H9 (cell line): ENCODE results near the gene OBI1. TPM values are rescaled to one million over a fixed set of nuclear protein-coding genes. Genes with fewer than 3 reads are reported as not detected.

Experiments used
- DNase-seq: peaks from one replicate; pipeline ENCODE4 v3.0.0-alpha.2; 2017
- H2AFZ ChIP-seq: one replicate; pipeline ENCODE4 v1.6.1; 2013; ENCODE audit warnings: mild to moderate bottlenecking, low read length, control low read depth, moderate library complexity
- H2AK5ac ChIP-seq: 2 replicates; pipeline ENCODE4 v1.6.1; 2013; ENCODE audit warnings: low read length, control low read depth, mixed read lengths; ENCODE audit not compliant: insufficient read length
- H2BK120ac ChIP-seq: one replicate; pipeline ENCODE4 v1.6.1; 2013; ENCODE audit warnings: low read depth, mild to moderate bottlenecking, low read length, control low read depth, inconsistent platforms; ENCODE audit not compliant: poor library complexity, severe bottlenecking
- H2BK12ac ChIP-seq: 2 replicates; pipeline ENCODE4 v1.6.1; 2013; ENCODE audit warnings: low read length, control low read depth, mixed read lengths, low read depth; ENCODE audit not compliant: insufficient read length
- H2BK15ac ChIP-seq: 2 replicates; pipeline ENCODE4 v1.6.1; 2013; ENCODE audit warnings: low read depth, low read length, control low read depth
- H2BK20ac ChIP-seq: one replicate; pipeline ENCODE4 v1.6.1; 2013; ENCODE audit warnings: low read depth, mild to moderate bottlenecking, low read length, control low read depth, inconsistent platforms; ENCODE audit not compliant: poor library complexity, severe bottlenecking
- H2BK5ac ChIP-seq: 2 replicates; pipeline ENCODE4 v1.6.1; 2013; ENCODE audit warnings: low read length, control low read depth, mixed read lengths; ENCODE audit not compliant: insufficient read length
- H3K14ac ChIP-seq: 2 replicates; pipeline ENCODE4 v1.6.1; 2013; ENCODE audit warnings: low read length, control low read depth; ENCODE audit not compliant: insufficient read depth
- H3K18ac ChIP-seq: 2 replicates; pipeline ENCODE4 v1.6.1; 2013; ENCODE audit warnings: low read depth, mild to moderate bottlenecking, mixed read lengths, low read length, control low read depth; ENCODE audit not compliant: insufficient read length
- H3K23ac ChIP-seq: 2 replicates; pipeline ENCODE4 v1.6.1; 2013; ENCODE audit warnings: low read length, control low read depth, mixed read lengths, low read depth; ENCODE audit not compliant: insufficient read length
- H3K23me2 ChIP-seq: 2 replicates; pipeline ENCODE4 v1.6.1; 2013; ENCODE audit warnings: low read depth, mild to moderate bottlenecking, mixed read lengths, low read length, control low read depth; ENCODE audit not compliant: insufficient read length, poor library complexity, severe bottlenecking
- H3K27ac ChIP-seq: 2 replicates; pipeline ENCODE4 v1.5.1; 2013; ENCODE audit warnings: low read length, control low read depth, mixed read lengths, low read depth; ENCODE audit not compliant: insufficient read length
- H3K27me3 ChIP-seq: 2 replicates; pipeline ENCODE4 v1.6.1; 2013; ENCODE audit warnings: low read length, control low read depth, inconsistent platforms; ENCODE audit not compliant: insufficient read depth
- H3K4ac ChIP-seq: 2 replicates; pipeline ENCODE4 v1.6.1; 2013; ENCODE audit warnings: low read depth, mild to moderate bottlenecking, control low read depth, inconsistent platforms, low read length, moderate library complexity
- H3K4me1 ChIP-seq: 2 replicates; pipeline ENCODE4 v1.6.1; 2013; ENCODE audit warnings: low read length, control low read depth, inconsistent platforms; ENCODE audit not compliant: insufficient read depth
- H3K4me2 ChIP-seq: 2 replicates; pipeline ENCODE4 v1.6.1; 2013; ENCODE audit warnings: low read length, control low read depth, mixed read lengths; ENCODE audit not compliant: insufficient read length, insufficient read depth
- H3K56ac ChIP-seq: 2 replicates; pipeline ENCODE4 v1.6.1; 2013; ENCODE audit warnings: low read depth, mild to moderate bottlenecking, mixed read lengths, low read length, control low read depth; ENCODE audit not compliant: insufficient read length
- H3K79me1 ChIP-seq: 2 replicates; pipeline ENCODE4 v1.6.1; 2013; ENCODE audit warnings: low read depth, mild to moderate bottlenecking, moderate library complexity, low read length, control low read depth, inconsistent platforms; ENCODE audit not compliant: insufficient read depth, poor library complexity, severe bottlenecking
- H3K79me2 ChIP-seq: 2 replicates; pipeline ENCODE4 v1.6.1; 2013; ENCODE audit warnings: low read length, control low read depth, inconsistent platforms; ENCODE audit not compliant: insufficient read depth
- H3K9ac ChIP-seq: 2 replicates; pipeline ENCODE4 v1.6.1; 2013; ENCODE audit warnings: low read length, control low read depth, mixed read lengths; ENCODE audit not compliant: insufficient read length; ENCODE audit errors: extremely low read depth
- H3K9me3 ChIP-seq: one replicate; pipeline ENCODE4 v1.6.1; 2013; ENCODE audit warnings: low read depth, low read length, inconsistent platforms; ENCODE audit not compliant: control insufficient read depth
- H3T11ph ChIP-seq: one replicate; pipeline ENCODE4 v1.6.1; 2013; ENCODE audit warnings: mild to moderate bottlenecking, low read length, control low read depth, inconsistent platforms
- H4K20me1 ChIP-seq: one replicate; pipeline ENCODE4 v1.6.1; 2013; ENCODE audit not compliant: control insufficient read depth, insufficient read length, insufficient read depth
- H4K5ac ChIP-seq: 2 replicates; pipeline ENCODE4 v1.6.1; 2013; ENCODE audit warnings: low read depth, mild to moderate bottlenecking, mixed read lengths, low read length, control low read depth; ENCODE audit not compliant: insufficient read length
- H4K8ac ChIP-seq: replicated peaks from 2 replicates; pipeline ENCODE4 v1.6.1; 2013; ENCODE audit warnings: low read length, control low read depth, mixed read lengths, low read depth; ENCODE audit not compliant: insufficient read length
- H4K91ac ChIP-seq: 2 replicates; pipeline ENCODE4 v1.6.1; 2013; ENCODE audit warnings: low read depth, mild to moderate bottlenecking, moderate library complexity, mixed read lengths, low read length, control low read depth; ENCODE audit not compliant: insufficient read length
- H3K27ac Mint-ChIP-seq, 3 experiments: 2 replicates in 2 of 3; 3 replicates in 1 of 3; pipeline ENCODE4 v1.8.0; 2020 to 2021; ENCODE audit warnings: mixed read lengths in 3 of 3, mild to moderate bottlenecking in 1 of 3, moderate library complexity in 1 of 3
- H3K27me3 Mint-ChIP-seq: 2 replicates; pipeline ENCODE4 v1.8.0; 2021; ENCODE audit warnings: low read depth, mild to moderate bottlenecking, moderate library complexity, mixed read lengths
- H3K36me3 Mint-ChIP-seq, 3 experiments: 2 replicates in 2 of 3; 3 replicates in 1 of 3; pipeline ENCODE4 v1.8.0; 2020 to 2021; ENCODE audit warnings: low read depth in 3 of 3, mixed read lengths in 3 of 3; ENCODE audit not compliant: insufficient read depth in 1 of 3
- H3K4me1 Mint-ChIP-seq, 2 experiments: 2 replicates each; pipeline ENCODE4 v1.8.0; 2020; ENCODE audit warnings: mixed read lengths in 2 of 2
- H3K4me3 Mint-ChIP-seq, 2 experiments: 2 replicates in 1 of 2; 3 replicates in 1 of 2; pipeline ENCODE4 v1.8.0; 2020 to 2021; ENCODE audit warnings: mild to moderate bottlenecking in 2 of 2, mixed read lengths in 2 of 2, moderate library complexity in 1 of 2
- H3K9me3 Mint-ChIP-seq, 2 experiments: 2 replicates in 1 of 2; 3 replicates in 1 of 2; pipeline ENCODE4 v1.8.0; 2020; ENCODE audit warnings: mild to moderate bottlenecking in 2 of 2, mixed read lengths in 2 of 2, moderate library complexity in 1 of 2
- CTCF ChIP-seq: fragments of 200-600 bp; sonication (generic); conservative IDR thresholded peaks from 3 replicates; pipeline ENCODE4 v1.8.0; 2021; ENCODE audit warnings: antibody characterized with exemption, mild to moderate bottlenecking
- WGBS: extraction: QIAGEN DNeasy Blood & Tissue Kit; methylation state at CpG from one replicate; pipeline ENCODE4 v1.1.7; 2013; ENCODE audit warnings: missing lambda C conversion rate, low lambda C conversion rate, mixed read lengths; ENCODE audit not compliant: insufficient read length; ENCODE audit errors: extremely low coverage; 5-methylcytosine and 5-hydroxymethylcytosine counted together
- total RNA-seq: library from RNA; stranded (reverse); gene quantifications from 2 replicates; pipeline ENCODE4 v1.2.1, GENCODE V29; 2021

The OBI1 gene
- total RNA-seq, 1 experiment from 2014 or later: 24.4 TPM

DNA sequence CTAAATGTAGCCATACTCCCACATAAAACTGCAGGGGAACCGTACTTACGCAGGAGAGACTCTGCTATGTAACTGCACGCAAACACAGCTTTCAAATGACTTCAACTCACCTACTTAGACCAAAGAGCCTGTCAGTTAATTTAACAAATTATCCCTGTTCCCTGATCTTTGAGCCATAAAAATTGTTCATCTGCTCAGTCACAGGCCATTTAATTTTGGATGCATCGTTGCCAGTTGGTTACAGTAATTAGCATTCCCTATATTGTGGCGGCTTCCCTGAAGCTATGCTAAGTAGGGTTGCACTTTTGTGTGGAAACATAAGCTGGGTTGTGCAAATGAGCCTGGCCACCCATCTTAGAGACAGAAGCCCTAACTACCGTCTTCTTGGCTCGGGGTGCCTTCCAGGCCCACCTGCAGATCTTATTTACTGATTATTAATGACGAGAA, 21.2 kb upstream of the OBI1 start:
- H3K23me2 ChIP-seq: no peaks in the 10 kb centered on the region
- no peak overlapping the region for H4K5ac ChIP-seq
- Mint-ChIP-seq H3K27ac (no peak overlapping the region), H3K4me3 (no peak overlapping the region), H3K36me3 (0 out of 7 replicates have a peak, but pooled peaks cover 0 to 4% (median 0%) of the 10 kb centered on the region in 3 experiments), H3K4me1 (peaks cover 10 to 11% of the 10 kb centered on the region in 2 experiments), H3K27me3 (peaks cover 6% of the 10 kb centered on the region), H3K9me3 (peaks cover 2 to 3% of the 10 kb centered on the region in 2 experiments; a peak in 3 of 5 replicates)
- no peak overlapping the region for H3K56ac ChIP-seq
- no peak overlapping the region for H3K14ac ChIP-seq
- no peaks in the 10 kb centered on the region for H3K9me3 ChIP-seq
- no peak overlapping the region for H4K91ac ChIP-seq
- no peak overlapping the region for H2BK120ac ChIP-seq
- no peak overlapping the region for H2AK5ac ChIP-seq
- H3K9ac ChIP-seq: no peak overlapping the region
- no peak overlapping the region for H3K4me2 ChIP-seq
- no peak overlapping the region for H2BK5ac ChIP-seq
- no peaks in the 10 kb centered on the region for H3K27me3 ChIP-seq
- no peaks in the 10 kb centered on the region for H3K4me1 ChIP-seq
- no CpG with 5 or more reads among the region's 8 CpGs for WGBS
- TF ChIP-seq CTCF: no peak
- H2BK15ac ChIP-seq: no peak overlapping the region
- H2AFZ ChIP-seq: no peak overlapping the region
- H4K8ac ChIP-seq: no peak overlapping the region
- H2BK20ac ChIP-seq: no peak overlapping the region
- H3K79me1 ChIP-seq: no peaks in the 10 kb centered on the region
- no peaks in the 10 kb centered on the region for H3K79me2 ChIP-seq
- no peak overlapping the region for H3K23ac ChIP-seq
- H2BK12ac ChIP-seq: no peak overlapping the region
- no peak overlapping the region for H3K4ac ChIP-seq
- H3K18ac ChIP-seq: no peak overlapping the region
- H4K20me1 ChIP-seq: no peaks in the 10 kb centered on the region
- no peak overlapping the region for H3T11ph ChIP-seq
- DNase-seq: no peak
- no peak overlapping the region for H3K27ac ChIP-seq
